Hepatocyte (in vitro differentiated cells): ENCODE data around the gene CORO6.

ENCODE experiments used
- EZH2 ChIP-seq: fragments of 200-600 bp; sonication (generic); IDR thresholded peaks from 2 replicates; pipeline ENCODE4 v1.6.1; 2016; ENCODE audit warnings: antibody characterized with exemption, mild to moderate bottlenecking, borderline replicate concordance
- EZH2phosphoT487 ChIP-seq: fragments of 200-600 bp; sonication (generic); IDR thresholded peaks from one replicate; pipeline ENCODE4 v1.6.1; 2018; ENCODE audit warnings: antibody characterized with exemption, mild to moderate bottlenecking, low read depth, moderate library complexity; ENCODE audit not compliant: unreplicated experiment, severe bottlenecking
- TF ChIP-seq, protein P1 (sequence below): fragments of 200-600 bp; sonication (generic); IDR thresholded peaks from 2 replicates; pipeline ENCODE4 v1.5.1; 2016; ENCODE audit warnings: antibody characterized with exemption, mild to moderate bottlenecking; ENCODE audit not compliant: poor library complexity

DNA sequence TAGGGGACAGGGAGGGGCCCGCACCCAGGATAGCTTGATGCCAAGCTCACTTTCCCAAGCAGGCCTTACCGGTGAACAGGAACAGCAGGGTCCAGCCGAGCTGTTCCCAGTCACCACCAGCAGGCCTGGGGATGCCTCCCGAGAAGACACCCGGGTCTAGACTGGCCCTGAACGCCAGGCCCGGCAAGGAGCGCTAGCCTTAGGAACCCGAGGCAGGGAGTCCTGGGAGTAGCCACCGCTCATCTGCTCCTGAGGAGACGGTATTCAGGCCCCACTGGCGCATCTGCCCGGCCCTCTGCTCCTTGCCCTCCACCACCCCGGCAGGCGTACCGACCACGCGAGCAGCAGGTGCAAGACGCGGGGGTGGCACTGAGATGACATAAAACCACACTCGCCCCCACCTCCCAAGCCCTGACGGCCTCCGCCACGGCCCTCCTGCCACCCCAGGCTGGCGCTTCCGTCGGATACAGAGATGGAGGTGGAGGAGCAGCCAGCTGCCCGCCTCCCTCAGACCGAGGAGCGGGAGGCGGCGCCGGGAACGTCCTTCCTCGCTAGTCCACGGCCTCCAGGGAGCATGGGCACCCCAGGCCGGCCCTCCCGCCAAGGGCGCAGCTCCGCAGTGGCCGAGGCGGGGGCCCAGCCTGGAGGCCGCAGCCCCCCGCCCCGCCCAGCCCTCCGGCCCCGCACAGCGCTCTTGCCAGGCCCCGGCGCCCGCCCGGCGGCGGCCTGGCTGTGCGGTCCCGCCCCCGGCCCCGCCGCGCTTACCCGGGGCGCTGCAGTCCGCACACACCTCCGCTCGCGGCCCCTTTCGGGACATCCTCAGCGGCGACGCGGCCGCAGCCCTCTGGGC lies 33.9 kb downstream of the CORO6 start:
- TF ChIP-seq, protein P1, sequence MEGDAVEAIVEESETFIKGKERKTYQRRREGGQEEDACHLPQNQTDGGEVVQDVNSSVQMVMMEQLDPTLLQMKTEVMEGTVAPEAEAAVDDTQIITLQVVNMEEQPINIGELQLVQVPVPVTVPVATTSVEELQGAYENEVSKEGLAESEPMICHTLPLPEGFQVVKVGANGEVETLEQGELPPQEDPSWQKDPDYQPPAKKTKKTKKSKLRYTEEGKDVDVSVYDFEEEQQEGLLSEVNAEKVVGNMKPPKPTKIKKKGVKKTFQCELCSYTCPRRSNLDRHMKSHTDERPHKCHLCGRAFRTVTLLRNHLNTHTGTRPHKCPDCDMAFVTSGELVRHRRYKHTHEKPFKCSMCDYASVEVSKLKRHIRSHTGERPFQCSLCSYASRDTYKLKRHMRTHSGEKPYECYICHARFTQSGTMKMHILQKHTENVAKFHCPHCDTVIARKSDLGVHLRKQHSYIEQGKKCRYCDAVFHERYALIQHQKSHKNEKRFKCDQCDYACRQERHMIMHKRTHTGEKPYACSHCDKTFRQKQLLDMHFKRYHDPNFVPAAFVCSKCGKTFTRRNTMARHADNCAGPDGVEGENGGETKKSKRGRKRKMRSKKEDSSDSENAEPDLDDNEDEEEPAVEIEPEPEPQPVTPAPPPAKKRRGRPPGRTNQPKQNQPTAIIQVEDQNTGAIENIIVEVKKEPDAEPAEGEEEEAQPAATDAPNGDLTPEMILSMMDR: no peak
- TF ChIP-seq EZH2phosphoT487: no peak
- no peak for TF ChIP-seq EZH2
